Testis (tissue), 3 donors: ENCODE data around the gene MEPE. TPM values are rescaled to one million over a fixed set of nuclear protein-coding genes. Genes with fewer than 3 reads are reported as not detected.

ENCODE experiments used
- DNase-seq: peaks from one replicate; pipeline ENCODE4 v3.0.0-alpha.2; 2019
- H3K27ac ChIP-seq, 2 donors: fragments of 200-600 bp; sonication (generic); one replicate each; pipeline ENCODE4 v1.5.1; 2019
- H3K27me3 ChIP-seq: fragments of 200-600 bp; sonication (generic); one replicate; pipeline ENCODE4 v1.5.1; 2019
- H3K36me3 ChIP-seq: fragments of 200-600 bp; sonication (generic); one replicate; pipeline ENCODE4 v1.5.1; 2017; ENCODE audit warnings: low read depth; ENCODE audit errors: missing control alignments
- H3K4me1 ChIP-seq: fragments of 200-600 bp; sonication (generic); one replicate; pipeline ENCODE4 v1.5.1; 2019
- H3K4me3 ChIP-seq, 2 donors: fragments of 200-600 bp; sonication (generic); one replicate each; pipeline ENCODE4 v1.5.1; 2017 to 2019
- H3K9me3 ChIP-seq: fragments of 200-600 bp; sonication (generic); one replicate; pipeline ENCODE4 v1.5.1; 2017
- POLR2A ChIP-seq: fragments of 450-650 bp; IDR thresholded peaks from one replicate; pipeline ENCODE4 v1.6.1; 2017; ENCODE audit warnings: antibody characterized with exemption, mild to moderate bottlenecking, moderate library complexity
- WGBS, 2 donors: methylation state at CpG; one replicate each; pipeline ENCODE4 v1.1.5; 2018; 5-methylcytosine and 5-hydroxymethylcytosine counted together
- intact Hi-C: fragments of 100-400 bp; cut with DNase I; formaldehyde crosslinking; loops from one replicate; pipeline ENCODE4 v1.15.1; 2023; ENCODE audit warnings: low total_unique reads
- polyA plus RNA-seq: library from polyadenylated mRNA; stranded (reverse); fragments of 350-450 nt; fragmentation: Illumina TruSeq; extraction: RNeasy Lipid Tissue Mini Kit (QIAGEN cat#74804); gene quantifications from one replicate; pipeline ENCODE4 v1.2.3, GENCODE V29; 2014; ENCODE audit warnings: low read depth, low replicate concordance; ENCODE audit not compliant: insufficient read depth
- total RNA-seq, 2 donors: library from RNA; depleted of rRNA; stranded (reverse); fragments of >200 nt; gene quantifications; one replicate each; pipeline ENCODE4 v1.2.3, GENCODE V29; 2016
- TF ChIP-seq, protein P1 (sequence below), 3 experiments: fragments of 450-650 bp in 2 of 3; fragments of 200-600 bp in 1 of 3; sonication (generic) in 1 of 3; IDR thresholded peaks; one replicate each; pipeline ENCODE4 v1.5.1; 2016 to 2019; ENCODE audit warnings: antibody characterized with exemption in 3 of 3, mild to moderate bottlenecking in 2 of 3, moderate library complexity in 1 of 3

Gene MEPE
- total and polyA plus RNA-seq, 3 donors from 2014 or later, result not detected

GRCh38 chr4:87802858-87803257, 29.9 kb upstream of the MEPE start:
- Histone ChIP-seq H3K36me3 (no peaks in the 10 kb centered on the region), H3K4me1 (no peaks in the 10 kb centered on the region), H3K27ac (no peak overlapping the region), H3K9me3 (no peaks in the 10 kb centered on the region), H3K27me3 (no peaks in the 10 kb centered on the region), H3K4me3 (no peak overlapping the region)
- TF ChIP-seq POLR2A, result no peak
- TF ChIP-seq, protein P1, sequence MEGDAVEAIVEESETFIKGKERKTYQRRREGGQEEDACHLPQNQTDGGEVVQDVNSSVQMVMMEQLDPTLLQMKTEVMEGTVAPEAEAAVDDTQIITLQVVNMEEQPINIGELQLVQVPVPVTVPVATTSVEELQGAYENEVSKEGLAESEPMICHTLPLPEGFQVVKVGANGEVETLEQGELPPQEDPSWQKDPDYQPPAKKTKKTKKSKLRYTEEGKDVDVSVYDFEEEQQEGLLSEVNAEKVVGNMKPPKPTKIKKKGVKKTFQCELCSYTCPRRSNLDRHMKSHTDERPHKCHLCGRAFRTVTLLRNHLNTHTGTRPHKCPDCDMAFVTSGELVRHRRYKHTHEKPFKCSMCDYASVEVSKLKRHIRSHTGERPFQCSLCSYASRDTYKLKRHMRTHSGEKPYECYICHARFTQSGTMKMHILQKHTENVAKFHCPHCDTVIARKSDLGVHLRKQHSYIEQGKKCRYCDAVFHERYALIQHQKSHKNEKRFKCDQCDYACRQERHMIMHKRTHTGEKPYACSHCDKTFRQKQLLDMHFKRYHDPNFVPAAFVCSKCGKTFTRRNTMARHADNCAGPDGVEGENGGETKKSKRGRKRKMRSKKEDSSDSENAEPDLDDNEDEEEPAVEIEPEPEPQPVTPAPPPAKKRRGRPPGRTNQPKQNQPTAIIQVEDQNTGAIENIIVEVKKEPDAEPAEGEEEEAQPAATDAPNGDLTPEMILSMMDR (IDR thresholded peaks at IDR 0.05), result no peak
- intact Hi-C loops, result no loop called here
- DNase-seq, result no peak

GRCh38 chr4:87803421-87803820, 29.3 kb upstream of the MEPE start:
- H3K4me3 ChIP-seq, result no peak overlapping the region
- no peaks in the 10 kb centered on the region for H3K36me3 ChIP-seq
- no peaks in the 10 kb centered on the region for H3K9me3 ChIP-seq
- intact Hi-C loops, result no loop called here
- no peak overlapping the region for H3K27ac ChIP-seq
- TF ChIP-seq POLR2A, result no peak
- TF ChIP-seq, protein P1 (IDR thresholded peaks at IDR 0.05), result no peak
- H3K27me3 ChIP-seq, result no peaks in the 10 kb centered on the region
- no peaks in the 10 kb centered on the region for H3K4me1 ChIP-seq
- WGBS, 2 donors, result 79 to 88% methylated on average over 2 of the region's 2 CpGs
- DNase-seq, result no peak

- no peaks in the 10 kb centered on the region for H3K9me3 ChIP-seq
- no peaks in the 10 kb centered on the region for H3K36me3 ChIP-seq
- no peak for DNase-seq
- H3K27me3 ChIP-seq, result no peaks in the 10 kb centered on the region
- TF ChIP-seq, protein P1 (IDR thresholded peaks at IDR 0.05), result no peak
- TF ChIP-seq POLR2A, result no peak
- H3K27ac ChIP-seq, result no peak overlapping the region
- intact Hi-C loops, result no loop called here
- H3K4me3 ChIP-seq, result no peak overlapping the region
- H3K4me1 ChIP-seq, result no peaks in the 10 kb centered on the region
- WGBS, 2 donors, result 81 to 83% methylated on average over 2 of the region's 2 CpGs
These were observed 27.9 kb upstream of the MEPE start for GRCh38 chr4:87804871-87805270.

DNA sequence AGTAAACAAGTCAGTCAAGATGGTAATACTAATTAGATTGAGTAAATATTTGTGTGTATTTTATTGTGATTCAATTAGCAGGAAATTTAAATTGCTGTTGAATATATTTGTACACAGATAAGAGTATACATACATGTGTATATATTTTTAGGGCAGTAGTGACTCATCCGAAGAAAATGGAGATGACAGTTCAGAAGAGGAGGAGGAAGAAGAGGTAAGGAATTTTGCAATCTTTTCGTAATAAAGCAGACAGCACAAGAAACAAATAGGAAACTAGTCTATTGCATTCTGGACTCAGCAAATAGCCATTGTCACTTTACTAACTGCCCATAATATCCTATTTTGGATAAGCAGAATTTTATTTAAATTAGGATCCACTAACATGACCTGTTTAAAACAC, 26.8 kb upstream of the MEPE start:
- Histone ChIP-seq H3K4me3 (no peak overlapping the region), H3K9me3 (no peaks in the 10 kb centered on the region), H3K27me3 (no peaks in the 10 kb centered on the region), H3K27ac (no peak overlapping the region), H3K4me1 (no peaks in the 10 kb centered on the region), H3K36me3 (no peaks in the 10 kb centered on the region)
- DNase-seq, result no peak
- 82 to 83% methylated on average over 2 of the region's 2 CpGs for WGBS, 2 donors
- intact Hi-C loops, result no loop called here
- TF ChIP-seq, protein P1 (IDR thresholded peaks at IDR 0.05), result no peak
- TF ChIP-seq POLR2A, result no peak

DNA sequence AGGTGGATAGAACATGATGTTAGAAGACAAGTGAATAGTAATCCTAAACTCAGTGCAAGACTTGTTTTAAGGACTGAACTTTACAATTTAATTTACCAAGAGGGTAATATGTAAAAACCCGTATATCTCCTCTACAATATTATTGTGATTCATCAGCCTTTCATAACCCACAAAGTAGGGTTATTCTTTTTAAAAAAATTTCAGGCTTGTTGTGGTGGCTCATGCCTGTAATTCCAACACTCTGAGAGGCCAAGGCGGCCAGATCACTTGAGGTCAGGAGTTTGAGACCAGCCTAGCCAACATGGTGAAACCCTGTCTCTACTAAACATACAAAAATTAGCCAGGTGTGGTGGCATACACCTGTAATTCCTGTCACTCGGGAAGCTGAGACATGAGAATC, 26.2 kb upstream of the MEPE start:
- intact Hi-C loops, result no loop called here
- no peaks in the 10 kb centered on the region for H3K4me1 ChIP-seq
- DNase-seq, result no peak
- TF ChIP-seq POLR2A, result no peak
- TF ChIP-seq, protein P1 (IDR thresholded peaks at IDR 0.05), result no peak
- no peaks in the 10 kb centered on the region for H3K27me3 ChIP-seq
- no peak overlapping the region for H3K27ac ChIP-seq
- no peak overlapping the region for H3K4me3 ChIP-seq
- H3K9me3 ChIP-seq, result no peaks in the 10 kb centered on the region
- H3K36me3 ChIP-seq, result no peaks in the 10 kb centered on the region
- 92 to 94% methylated on average over 3 of the region's 3 CpGs for WGBS, 2 donors
